K562 (cell line): Measurements from ENCODE around the gene ENDOV. TPM values are rescaled to one million over a fixed set of nuclear protein-coding genes. Genes with fewer than 3 reads are reported as not detected.

ENCODE experiments used
- ATAC-seq: fragments of 200-7000 bp; cut with Tn5 transposase; 3 replicates; pipeline ENCODE4 v1.9.1; 2020; ENCODE audit warnings: moderate library complexity
- BruUV-seq: library from RNA; stranded (reverse); fragments of 400-500 nt; replicated peaks from 2 replicates; lab custom pipeline; 2021; lab: Mats Ljungman, UMichigan
- CTCF ChIA-PET: fragments of 300-600 bp; formaldehyde crosslinking; extraction: SDS; loops from one replicate; lab custom pipeline; 2021; ENCODE audit warnings: low intra/inter-chr PET ratio; lab: Yijun Ruan, JAX
- POLR2A ChIA-PET: fragments of 300-600, 350-650 bp; sonication (Branson Sonifier 250); formaldehyde crosslinking; extraction: SDS; loops from one replicate; lab custom pipeline; 2021; ENCODE audit warnings: antibody characterized with exemption, inconsistent platforms; lab: Yijun Ruan, JAX
- DNase-seq, 4 experiments: peaks; one replicate each; pipeline versions ENCODE4 v3.0.0 to v3.0.0-alpha.2; 2011 to 2018; ENCODE audit warnings: low spot score in 3 of 4, mixed read lengths in 3 of 4; ENCODE audit errors: extremely low read depth in 1 of 4
- FAIRE-seq: peaks from 2 replicates; lab custom pipeline; 2011; peaks lifted over from hg19 to GRCh38; lab: Jason Lieb, UNC
- H2AFZ ChIP-seq: 2 replicates; pipeline ENCODE4 v1.6.0; 2011; ENCODE audit warnings: low read depth, low read length, control low read depth, inconsistent platforms
- H3K27ac ChIP-seq: fragments of 200-600 bp; 3 replicates; pipeline ENCODE4 v1.8.0; 2011; ENCODE audit warnings: low read depth, mild to moderate bottlenecking, control low read depth, inconsistent platforms, low read length, moderate library complexity, mixed read lengths; ENCODE audit errors: extremely low read depth
- H3K27me3 ChIP-seq, 2 experiments: fragments of 300-600 bp in 1 of 2; 2 replicates in 1 of 2; 3 replicates in 1 of 2; pipeline versions ENCODE4 v1.6.0 to v1.8.0; 2011; ENCODE audit warnings: inconsistent platforms in 2 of 2, low read length in 2 of 2, mild to moderate bottlenecking in 1 of 2, mixed read lengths in 1 of 2, moderate library complexity in 1 of 2; ENCODE audit not compliant: control insufficient read depth in 2 of 2, insufficient read depth in 2 of 2
- H3K36me3 ChIP-seq: fragments of 300-600 bp; 3 replicates; pipeline ENCODE4 v1.8.0; 2011; ENCODE audit warnings: mild to moderate bottlenecking, low read length, inconsistent platforms; ENCODE audit not compliant: control insufficient read depth, insufficient read depth
- H3K4me1 ChIP-seq, 2 experiments: fragments of 200-600 bp in 1 of 2; replicated peaks in 1 of 2; 2 replicates in 1 of 2; 3 replicates in 1 of 2; pipeline versions ENCODE4 v1.5.1 to v1.8.0; 2011; ENCODE audit warnings: inconsistent platforms in 2 of 2, low read length in 2 of 2, mild to moderate bottlenecking in 1 of 2, mixed read lengths in 1 of 2, moderate library complexity in 1 of 2; ENCODE audit not compliant: control insufficient read depth in 2 of 2, insufficient read depth in 2 of 2
- H3K4me2 ChIP-seq: 2 replicates; pipeline ENCODE4 v1.6.1; 2011; ENCODE audit warnings: low read length, control low read depth, inconsistent platforms, mixed read lengths; ENCODE audit not compliant: insufficient read depth
- H3K4me3 ChIP-seq: fragments of 200-600 bp; sonication (generic), shearing (Covaris generic); 2 replicates; pipeline ENCODE4 v1.5.1; 2016; ENCODE audit warnings: control low read depth, inconsistent platforms
- H3K79me2 ChIP-seq: fragments of 200-600 bp; 3 replicates; pipeline ENCODE4 v1.8.0; 2011; ENCODE audit warnings: low read length, inconsistent platforms; ENCODE audit not compliant: control insufficient read depth, insufficient read depth
- H3K9ac ChIP-seq, 2 experiments: 2 replicates each; pipeline versions ENCODE4 v1.6.0 to v1.6.1; 2011; ENCODE audit warnings: low read depth in 2 of 2, low read length in 2 of 2, control low read depth in 1 of 2, inconsistent platforms in 1 of 2, mild to moderate bottlenecking in 1 of 2, mixed read lengths in 1 of 2; ENCODE audit not compliant: insufficient read depth in 1 of 2
- H3K9me1 ChIP-seq: one replicate; pipeline ENCODE4 v1.6.0; 2011; ENCODE audit warnings: inconsistent platforms, mild to moderate bottlenecking, low read length, moderate library complexity; ENCODE audit not compliant: control insufficient read depth, insufficient read depth
- H3K9me3 ChIP-seq: replicated peaks from 2 replicates; pipeline ENCODE4 v1.5.1; 2011; ENCODE audit warnings: low read depth, low read length, inconsistent platforms; ENCODE audit not compliant: control insufficient read depth, insufficient read depth
- H4K20me1 ChIP-seq: replicated peaks from 2 replicates; pipeline ENCODE4 v1.6.1; 2011; ENCODE audit warnings: low read length, inconsistent platforms, mixed read lengths; ENCODE audit not compliant: control insufficient read depth, insufficient read depth
- HCFC1 ChIP-seq: IDR thresholded peaks from 2 replicates; pipeline ENCODE4 v1.6.1; 2012; ENCODE audit warnings: low read depth, low read length, improper control_type of control experiment
- HDAC2 ChIP-seq: fragments of 450-650 bp; IDR thresholded peaks from 2 replicates; pipeline ENCODE4 v1.6.1; 2016; ENCODE audit warnings: mild to moderate bottlenecking
- MAX ChIP-seq: sonication (generic); formaldehyde crosslinking; IDR thresholded peaks from 2 replicates; pipeline ENCODE4 v1.9.0; 2022; ENCODE audit warnings: mild to moderate bottlenecking, missing genetic modification reagents
- MCM3 ChIP-seq: fragments of 450-650 bp; IDR thresholded peaks from 2 replicates; pipeline ENCODE4 v1.6.1; 2016
- NRF1 ChIP-seq, 2 experiments: fragments of 450-650 bp; IDR thresholded peaks in 1 of 2; conservative IDR thresholded peaks in 1 of 2; 2 replicates each; pipeline ENCODE4 v1.6.1; 2014; ENCODE audit warnings: mild to moderate bottlenecking in 2 of 2
- RAD51 ChIP-seq: fragments of 450-650 bp; IDR thresholded peaks from 2 replicates; pipeline ENCODE4 v1.7.1; 2016; ENCODE audit warnings: low read depth, mild to moderate bottlenecking, borderline replicate concordance
- SUPT5H ChIP-seq: fragments of 450-650 bp; IDR thresholded peaks from 2 replicates; pipeline ENCODE4 v1.6.1; 2016
- ZNF584 ChIP-seq: fragments of 200-800 bp; sonication (Bioruptor generic); IDR thresholded peaks from 2 replicates; pipeline ENCODE4 v1.6.1; 2016; ENCODE audit warnings: low read depth, mild to moderate bottlenecking, missing genetic modification characterization, missing compliant biosample characterization
- ZNF778 ChIP-seq: fragments of 450-650 bp; formaldehyde crosslinking; IDR thresholded peaks from 2 replicates; pipeline ENCODE4 v1.4.0; 2020; ENCODE audit warnings: mild to moderate bottlenecking, moderate library complexity
- WGBS: fragments of 100-300 bp; shearing (Covaris generic); methylation state at CpG from one replicate; pipeline ENCODE4 v1.1.6; 2016; ENCODE audit warnings: low coverage, mixed read lengths; ENCODE audit not compliant: insufficient coverage; ENCODE audit errors: missing lambda C conversion rate; 5-methylcytosine and 5-hydroxymethylcytosine counted together
- in situ Hi-C: fragments of 300-500 bp; cut with MboI; formaldehyde crosslinking; loops from 4 replicates; pipeline ENCODE4 v1.15.0; 2018; ENCODE audit warnings: inconsistent platforms, mixed read lengths
- intact Hi-C: fragments of 100-400 bp; cut with micrococcal nuclease; formaldehyde crosslinking; loops from 2 replicates; pipeline ENCODE4 v1.14.2; 2022
- polyA plus RNA-seq, 8 experiments: library from polyadenylated mRNA; depleted of rRNA in 4 of 8; stranded (reverse) in 5 of 8; unstranded in 3 of 8; fragments of >200 nt; fragmentation: Nextera tagmentation in 2 of 8; fragmentation: Illumina TruSeq in 1 of 8; extraction: Ambion mirVana in 2 of 8; extraction: Trizol in 1 of 8; gene quantifications; 2 replicates each; pipeline versions ENCODE4 v1.2.1 to v1.2.3, GENCODE V29; 2011 to 2014; ENCODE audit warnings: inconsistent platforms in 1 of 8, missing spikeins in 1 of 8
- total RNA-seq, 7 experiments: library from RNA; depleted of rRNA in 6 of 7; stranded (reverse); fragments of >200 nt in 6 of 7; fragmentation: Illumina TruSeq in 2 of 7; extraction: Trizol in 2 of 7; gene quantifications; 2 replicates each; pipeline versions ENCODE4 v1.2.1 to v1.2.3, GENCODE V29; 2011 to 2021; ENCODE audit warnings: low replicate concordance in 1 of 7

Gene ENDOV
- total and polyA plus RNA-seq, 9 of the 15 experiments (the other 6 are each of a cell fraction or from before 2014, with no cell fraction given): 1.2 to 8.2 (median 3.7) TPM

DNA sequence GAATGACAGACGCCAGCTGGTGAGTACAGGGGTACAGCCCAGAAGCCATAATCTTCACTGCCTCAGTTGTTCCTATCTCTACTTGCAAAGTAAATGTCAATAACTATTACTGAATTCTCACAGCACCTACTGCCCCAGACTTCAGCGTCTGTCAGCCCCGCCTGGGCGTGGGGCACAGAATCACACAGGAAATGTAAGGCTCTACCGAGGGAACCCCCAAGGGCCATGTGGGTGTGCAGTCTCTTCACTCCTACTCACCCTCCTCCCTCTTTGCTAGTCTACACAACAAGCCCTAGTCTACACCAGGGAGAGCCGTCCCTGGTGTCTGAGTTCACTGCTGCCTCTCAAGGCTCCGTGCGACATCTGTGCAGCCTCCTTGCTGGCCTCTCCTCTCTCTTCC, 57.0 kb downstream of the ENDOV start:
- ChIA-PET POLR2A (interaction anchor here (1.4 to 1.5 kb wide), 2 partner anchors 15 to 17 kb away, joined by 3 to 4 read pairs; no protein-coding TSS in a partner anchor), CTCF (no interaction called here)
- no peak for DNase-seq
- no TSS peak for BruUV-seq
- H3K79me2 ChIP-seq: no peaks in the 10 kb centered on the region
- WGBS: 3% methylated on average over 8 of the region's 8 CpGs
- no peak overlapping the region for H3K9ac ChIP-seq
- H3K4me3 ChIP-seq: no peak overlapping the region
- no peak overlapping the region for H3K4me2 ChIP-seq
- H3K36me3 ChIP-seq: no peaks in the 10 kb centered on the region
- H3K9me1 ChIP-seq: no peaks in the 10 kb centered on the region
- no peak overlapping the region for H3K27ac ChIP-seq
- H3K4me1 ChIP-seq: peaks cover 0 to 28% of the 10 kb centered on the region in 2 experiments; a peak in 2 of 5 replicates
- H4K20me1 ChIP-seq: peaks cover 33% of the 10 kb centered on the region
- H3K27me3 ChIP-seq: peaks cover 64 to 91% of the 10 kb centered on the region in 2 experiments; a peak in 4 of 5 replicates
- no peaks in the 10 kb centered on the region for H3K9me3 ChIP-seq
- no peak overlapping the region for H2AFZ ChIP-seq
- in situ Hi-C loops (no loop called here), intact Hi-C loops (no loop called here)
- ATAC-seq: no peak
- no peak for FAIRE-seq
- TF ChIP-seq RAD51 (no peak), NRF1 (conservative IDR thresholded peaks at IDR 0.05 in 1 of 2, IDR thresholded peaks at IDR 0.05 in 1 of 2) (no peak), HDAC2 (no peak), SUPT5H (no peak), ZNF778 (CRISPR knock-in tag) (no peak), ZNF584 (CRISPR knock-in tag) (no peak), MAX (no peak), HCFC1 (no peak), MCM3 (no peak)
